Gastroesophageal sphincter (tissue), 3 donors: ENCODE data around the gene VCL.

Experiments
- CTCF ChIP-seq, 4 experiments: fragments of 200-600 bp in 2 of 4; fragments of 450-650 bp in 2 of 4; sonication (generic) in 1 of 4; IDR thresholded peaks; one replicate each; pipeline ENCODE4 v1.5.1; 2017 to 2019; ENCODE audit warnings: antibody characterized with exemption in 4 of 4, mild to moderate bottlenecking in 2 of 4, moderate library complexity in 2 of 4
- POLR2A ChIP-seq, 2 donors: fragments of 450-650 bp; IDR thresholded peaks; one replicate each; pipeline ENCODE4 v1.6.1; 2017; ENCODE audit warnings: antibody characterized with exemption in 2 of 2, mild to moderate bottlenecking in 2 of 2, moderate library complexity in 1 of 2

- TF ChIP-seq POLR2A (IDR thresholded peaks at IDR 0.05): no peak
- TF ChIP-seq CTCF (IDR thresholded peaks at IDR 0.05): no peak
Observed at GRCh38 chr10:74083304-74083703, 85.4 kb downstream of the VCL start.
